Glutamatergic neuron (in vitro differentiated cells): ENCODE results near the gene CCNL2. TPM values are rescaled to one million over a fixed set of nuclear protein-coding genes. Genes with fewer than 3 reads are reported as not detected.

Experiments used
- DNase-seq: peaks from one replicate; pipeline ENCODE4 v3.0.0; 2022
- H3K27ac Mint-ChIP-seq: one replicate; pipeline ENCODE4 v1.8.0; 2020; ENCODE audit warnings: mild to moderate bottlenecking, mixed read lengths, inconsistent platforms; ENCODE audit not compliant: unreplicated experiment
- H3K27me3 Mint-ChIP-seq: one replicate; pipeline ENCODE4 v1.8.0; 2020; ENCODE audit warnings: mild to moderate bottlenecking, moderate library complexity, mixed read lengths, inconsistent platforms; ENCODE audit not compliant: unreplicated experiment
- H3K36me3 Mint-ChIP-seq: one replicate; pipeline ENCODE4 v1.8.0; 2020; ENCODE audit warnings: mild to moderate bottlenecking, mixed read lengths, inconsistent platforms; ENCODE audit not compliant: unreplicated experiment
- H3K4me1 Mint-ChIP-seq: one replicate; pipeline ENCODE4 v1.8.0; 2020; ENCODE audit warnings: mild to moderate bottlenecking, low read depth, mixed read lengths, inconsistent platforms; ENCODE audit not compliant: unreplicated experiment
- H3K4me3 Mint-ChIP-seq: one replicate; pipeline ENCODE4 v1.8.0; 2020; ENCODE audit warnings: mild to moderate bottlenecking, mixed read lengths, inconsistent platforms; ENCODE audit not compliant: unreplicated experiment
- H3K9me3 Mint-ChIP-seq: one replicate; pipeline ENCODE4 v1.8.0; 2020; ENCODE audit warnings: mild to moderate bottlenecking, moderate library complexity, mixed read lengths, inconsistent platforms; ENCODE audit not compliant: unreplicated experiment
- total RNA-seq: library from RNA; stranded (reverse); fragmentation: NEBNext Ultra II Directional; extraction: Animal tissue kit (Norgen Biotek cat#: 25700); gene quantifications from one replicate; pipeline ENCODE4 v1.2.1, GENCODE V29; 2021; ENCODE audit not compliant: unreplicated experiment
- TF ChIP-seq, protein P1 (sequence below): fragments of 200-600 bp; sonication (generic); IDR thresholded peaks from one replicate; pipeline ENCODE4 v1.5.0; 2021; ENCODE audit not compliant: partially characterized antibody, unreplicated experiment

Gene CCNL2
- total RNA-seq, 1 donor from 2014 or later = 394 TPM

DNA sequence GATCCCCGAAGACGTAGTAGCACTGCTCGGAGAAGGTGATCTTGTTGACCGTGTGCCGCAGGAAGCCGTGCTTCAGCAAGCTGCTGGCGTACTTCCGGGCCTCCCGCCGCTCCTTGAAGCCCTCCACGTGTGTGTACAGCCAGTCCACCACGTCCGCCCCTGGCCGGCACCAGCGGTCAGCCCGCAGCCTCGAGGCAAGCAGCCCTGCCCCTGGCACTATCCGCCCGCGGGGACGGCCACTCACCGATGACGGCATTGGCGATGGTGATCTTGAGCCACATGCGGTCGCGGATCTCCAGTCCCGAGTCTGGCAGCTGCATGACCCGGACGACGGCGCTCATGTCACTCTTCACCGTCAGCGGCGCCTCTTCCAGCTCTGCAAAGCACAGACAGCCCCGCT is 60.9 kb downstream of the CCNL2 start:
- Mint-ChIP-seq H3K27me3 (peaks cover 11% of the 10 kb centered on the region), H3K4me1 (no peaks in the 10 kb centered on the region), H3K36me3 (no peaks in the 10 kb centered on the region), H3K4me3 (no peak overlapping the region), H3K9me3 (peaks cover 9% of the 10 kb centered on the region), H3K27ac (no peak overlapping the region)
- DNase-seq = no peak
- TF ChIP-seq, protein P1, sequence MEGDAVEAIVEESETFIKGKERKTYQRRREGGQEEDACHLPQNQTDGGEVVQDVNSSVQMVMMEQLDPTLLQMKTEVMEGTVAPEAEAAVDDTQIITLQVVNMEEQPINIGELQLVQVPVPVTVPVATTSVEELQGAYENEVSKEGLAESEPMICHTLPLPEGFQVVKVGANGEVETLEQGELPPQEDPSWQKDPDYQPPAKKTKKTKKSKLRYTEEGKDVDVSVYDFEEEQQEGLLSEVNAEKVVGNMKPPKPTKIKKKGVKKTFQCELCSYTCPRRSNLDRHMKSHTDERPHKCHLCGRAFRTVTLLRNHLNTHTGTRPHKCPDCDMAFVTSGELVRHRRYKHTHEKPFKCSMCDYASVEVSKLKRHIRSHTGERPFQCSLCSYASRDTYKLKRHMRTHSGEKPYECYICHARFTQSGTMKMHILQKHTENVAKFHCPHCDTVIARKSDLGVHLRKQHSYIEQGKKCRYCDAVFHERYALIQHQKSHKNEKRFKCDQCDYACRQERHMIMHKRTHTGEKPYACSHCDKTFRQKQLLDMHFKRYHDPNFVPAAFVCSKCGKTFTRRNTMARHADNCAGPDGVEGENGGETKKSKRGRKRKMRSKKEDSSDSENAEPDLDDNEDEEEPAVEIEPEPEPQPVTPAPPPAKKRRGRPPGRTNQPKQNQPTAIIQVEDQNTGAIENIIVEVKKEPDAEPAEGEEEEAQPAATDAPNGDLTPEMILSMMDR = no peak

DNA sequence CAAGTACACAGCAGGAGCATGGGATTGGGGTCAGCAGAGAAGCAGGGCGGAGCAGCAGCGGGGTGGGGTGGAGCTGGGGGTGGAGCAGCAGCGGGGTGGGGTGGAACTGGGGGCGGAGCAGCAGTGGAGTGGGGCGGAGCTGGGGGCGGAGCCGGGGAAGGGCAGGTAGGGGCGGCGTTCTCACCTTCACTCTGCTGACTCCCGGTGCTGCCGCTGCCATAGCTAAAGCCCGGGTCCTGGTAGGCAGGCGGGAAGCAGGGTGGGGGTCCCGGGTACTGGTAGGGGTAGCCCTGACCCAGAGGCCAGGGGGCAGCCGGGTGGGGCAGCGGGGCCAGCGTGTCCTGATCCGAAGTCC is 61.4 kb downstream of the CCNL2 start:
- TF ChIP-seq, protein P1 = no peak
- peaks cover 9% of the 10 kb centered on the region for H3K9me3 Mint-ChIP-seq
- H3K4me1 Mint-ChIP-seq = no peaks in the 10 kb centered on the region
- no peaks in the 10 kb centered on the region for H3K36me3 Mint-ChIP-seq
- peaks cover 9% of the 10 kb centered on the region for H3K27me3 Mint-ChIP-seq
- H3K27ac Mint-ChIP-seq = no peak overlapping the region
- no peak overlapping the region for H3K4me3 Mint-ChIP-seq
- DNase-seq = no peak

DNA sequence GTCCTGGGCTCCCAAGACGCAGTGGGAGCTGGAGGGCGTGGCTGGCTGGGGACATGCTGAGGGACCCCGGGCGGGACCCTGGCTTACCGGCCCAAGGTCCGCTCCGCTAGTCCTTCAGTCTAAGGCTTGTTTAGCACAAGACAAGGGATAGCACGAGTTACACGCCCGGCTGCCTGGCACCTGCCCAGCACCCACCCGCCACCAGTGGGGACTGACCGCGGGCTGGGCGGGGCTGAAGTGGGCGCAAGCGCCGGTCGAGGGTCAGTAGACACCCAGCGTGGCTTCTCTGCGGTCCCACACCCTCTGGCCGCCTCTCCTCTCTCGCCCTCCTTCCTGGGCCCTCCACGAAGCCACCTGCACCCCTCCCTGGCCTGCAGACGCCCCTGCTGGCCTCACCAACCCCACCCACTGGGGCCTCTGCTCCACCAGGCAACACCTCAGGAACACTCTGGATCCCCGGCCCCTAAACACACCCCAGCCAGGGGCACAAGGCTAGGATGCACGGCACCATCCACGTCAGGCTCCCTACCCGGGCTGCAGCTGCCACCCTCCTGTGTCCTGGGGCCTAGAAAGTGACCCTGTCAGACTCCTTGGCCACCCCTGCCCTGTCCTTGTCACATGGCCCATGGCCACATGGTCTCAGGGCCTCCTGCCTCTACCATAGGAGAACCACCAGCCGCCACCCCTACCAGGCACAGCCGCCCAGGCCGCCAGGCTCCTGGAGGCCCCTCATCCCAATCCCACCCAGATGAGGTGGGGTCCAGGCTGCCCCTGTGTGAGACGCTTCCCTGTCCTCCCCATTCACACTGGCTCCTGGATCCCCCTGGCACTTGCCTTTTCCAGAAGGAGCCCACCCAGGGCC is 62.0 kb downstream of the CCNL2 start:
- Mint-ChIP-seq H3K36me3 (no peaks in the 10 kb centered on the region), H3K27me3 (peaks cover 9% of the 10 kb centered on the region), H3K4me1 (no peaks in the 10 kb centered on the region), H3K27ac (no peak overlapping the region), H3K4me3 (no peak overlapping the region), H3K9me3 (peaks cover 9% of the 10 kb centered on the region)
- TF ChIP-seq, protein P1 = no peak
- no peak for DNase-seq

DNA sequence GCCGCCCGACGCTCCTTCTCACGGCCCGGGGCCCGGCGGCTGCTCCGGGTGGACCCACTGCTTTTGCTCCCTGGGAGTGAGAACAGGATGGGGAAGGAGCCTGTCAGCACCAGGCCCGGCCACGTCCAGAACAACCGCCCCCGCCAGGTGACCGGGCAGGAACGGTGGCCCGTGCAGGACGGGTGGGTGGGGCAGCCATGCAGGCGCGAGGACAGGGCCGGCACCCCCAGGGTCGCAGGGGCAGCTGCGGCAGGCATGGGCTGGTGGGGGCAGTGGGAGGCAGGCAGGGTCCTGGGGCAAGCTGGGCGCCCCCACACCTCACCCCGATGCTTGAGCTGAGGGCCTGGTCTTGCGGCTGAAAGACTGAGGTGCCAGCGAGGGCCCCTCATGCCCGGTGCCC is 62.7 kb downstream of the CCNL2 start:
- H3K4me1 Mint-ChIP-seq = no peaks in the 10 kb centered on the region
- TF ChIP-seq, protein P1 = no peak
- DNase-seq = no peak
- H3K9me3 Mint-ChIP-seq = peaks cover 12% of the 10 kb centered on the region
- H3K27me3 Mint-ChIP-seq = peaks cover 9% of the 10 kb centered on the region
- no peak overlapping the region for H3K4me3 Mint-ChIP-seq
- no peak overlapping the region for H3K27ac Mint-ChIP-seq
- no peaks in the 10 kb centered on the region for H3K36me3 Mint-ChIP-seq

DNA sequence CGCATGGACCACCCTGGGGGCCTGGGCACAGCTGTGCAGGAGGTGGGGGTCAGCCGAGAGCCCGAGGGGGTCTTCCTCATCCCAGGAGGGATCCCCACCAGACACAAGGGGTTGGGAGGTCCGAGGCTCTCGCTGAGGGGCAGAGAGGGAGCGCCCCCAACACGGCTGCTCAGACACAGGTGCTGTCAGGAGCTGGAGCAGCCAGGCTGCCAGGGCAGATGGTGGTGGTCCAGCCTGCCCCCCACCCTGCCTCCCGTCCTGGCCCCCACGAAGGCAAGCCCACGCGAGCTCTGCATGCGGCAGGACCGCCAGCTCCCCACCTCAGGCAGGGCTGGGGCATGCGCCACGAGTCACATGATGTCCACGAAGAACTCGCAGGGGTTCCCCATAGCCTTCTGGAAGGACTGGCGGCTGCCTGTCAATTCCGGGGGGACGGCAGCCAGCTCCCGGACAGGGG is 63.3 kb downstream of the CCNL2 start:
- TF ChIP-seq, protein P1 = no peak
- no peak overlapping the region for H3K27ac Mint-ChIP-seq
- no peaks in the 10 kb centered on the region for H3K4me1 Mint-ChIP-seq
- H3K27me3 Mint-ChIP-seq = peaks cover 5% of the 10 kb centered on the region
- DNase-seq = no peak
- no peak overlapping the region for H3K4me3 Mint-ChIP-seq
- H3K36me3 Mint-ChIP-seq = no peaks in the 10 kb centered on the region
- H3K9me3 Mint-ChIP-seq = peaks cover 8% of the 10 kb centered on the region
